ENCODE measurements around the gene CDK8.

GRCh38 chr13:26253262-26253786 is 605 bp upstream of the CDK8 start:
- no peak for TF ChIP-seq CTCF (conservative IDR thresholded peaks at IDR 0.05 in 1 of 2, IDR thresholded peaks at IDR 0.05 in 1 of 2; ENCODE audit: low read depth in 1 of 2, low read length in 2 of 2)
- TF ChIP-seq EZH2 (IDR thresholded peaks at IDR 0.05; ENCODE audit: low read length, missing control alignments): no peak
